Ishikawa (cell line): ENCODE results near the gene JARID2.

Experiments used
- CREB1 ChIP-seq: IDR thresholded peaks from 2 replicates; pipeline ENCODE4 v1.6.1; 2012; ENCODE audit warnings: low read depth
- EP300 ChIP-seq: IDR thresholded peaks from 2 replicates; pipeline ENCODE4 v1.6.1; 2012; ENCODE audit warnings: borderline replicate concordance
- FOXM1 ChIP-seq: IDR thresholded peaks from 2 replicates; pipeline ENCODE4 v1.6.1; 2012; ENCODE audit warnings: low read depth, borderline replicate concordance
- NFIC ChIP-seq: IDR thresholded peaks from 2 replicates; pipeline ENCODE4 v1.6.1; 2012
- RAD21 ChIP-seq: IDR thresholded peaks from 2 replicates; pipeline ENCODE4 v1.6.1; 2012; ENCODE audit warnings: low read depth
- TCF12 ChIP-seq: IDR thresholded peaks from 2 replicates; pipeline ENCODE4 v1.6.1; 2012; ENCODE audit warnings: low read depth
- TF ChIP-seq, protein P1 (sequence below): IDR thresholded peaks from 2 replicates; pipeline ENCODE4 v1.6.1; 2012; ENCODE audit warnings: low read depth, mild to moderate bottlenecking
- TF ChIP-seq, protein P2 (sequence below): IDR thresholded peaks from 2 replicates; pipeline ENCODE4 v1.6.1; 2012

GRCh38 chr6:15357782-15358181 is 111.9 kb downstream of the JARID2 start:
- no peak for TF ChIP-seq NFIC
- no peak for TF ChIP-seq CREB1
- TF ChIP-seq TCF12, result no peak
- TF ChIP-seq RAD21, result no peak
- TF ChIP-seq EP300, result no peak
- TF ChIP-seq, protein P1, sequence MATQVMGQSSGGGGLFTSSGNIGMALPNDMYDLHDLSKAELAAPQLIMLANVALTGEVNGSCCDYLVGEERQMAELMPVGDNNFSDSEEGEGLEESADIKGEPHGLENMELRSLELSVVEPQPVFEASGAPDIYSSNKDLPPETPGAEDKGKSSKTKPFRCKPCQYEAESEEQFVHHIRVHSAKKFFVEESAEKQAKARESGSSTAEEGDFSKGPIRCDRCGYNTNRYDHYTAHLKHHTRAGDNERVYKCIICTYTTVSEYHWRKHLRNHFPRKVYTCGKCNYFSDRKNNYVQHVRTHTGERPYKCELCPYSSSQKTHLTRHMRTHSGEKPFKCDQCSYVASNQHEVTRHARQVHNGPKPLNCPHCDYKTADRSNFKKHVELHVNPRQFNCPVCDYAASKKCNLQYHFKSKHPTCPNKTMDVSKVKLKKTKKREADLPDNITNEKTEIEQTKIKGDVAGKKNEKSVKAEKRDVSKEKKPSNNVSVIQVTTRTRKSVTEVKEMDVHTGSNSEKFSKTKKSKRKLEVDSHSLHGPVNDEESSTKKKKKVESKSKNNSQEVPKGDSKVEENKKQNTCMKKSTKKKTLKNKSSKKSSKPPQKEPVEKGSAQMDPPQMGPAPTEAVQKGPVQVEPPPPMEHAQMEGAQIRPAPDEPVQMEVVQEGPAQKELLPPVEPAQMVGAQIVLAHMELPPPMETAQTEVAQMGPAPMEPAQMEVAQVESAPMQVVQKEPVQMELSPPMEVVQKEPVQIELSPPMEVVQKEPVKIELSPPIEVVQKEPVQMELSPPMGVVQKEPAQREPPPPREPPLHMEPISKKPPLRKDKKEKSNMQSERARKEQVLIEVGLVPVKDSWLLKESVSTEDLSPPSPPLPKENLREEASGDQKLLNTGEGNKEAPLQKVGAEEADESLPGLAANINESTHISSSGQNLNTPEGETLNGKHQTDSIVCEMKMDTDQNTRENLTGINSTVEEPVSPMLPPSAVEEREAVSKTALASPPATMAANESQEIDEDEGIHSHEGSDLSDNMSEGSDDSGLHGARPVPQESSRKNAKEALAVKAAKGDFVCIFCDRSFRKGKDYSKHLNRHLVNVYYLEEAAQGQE, result no peak
- TF ChIP-seq, protein P2, sequence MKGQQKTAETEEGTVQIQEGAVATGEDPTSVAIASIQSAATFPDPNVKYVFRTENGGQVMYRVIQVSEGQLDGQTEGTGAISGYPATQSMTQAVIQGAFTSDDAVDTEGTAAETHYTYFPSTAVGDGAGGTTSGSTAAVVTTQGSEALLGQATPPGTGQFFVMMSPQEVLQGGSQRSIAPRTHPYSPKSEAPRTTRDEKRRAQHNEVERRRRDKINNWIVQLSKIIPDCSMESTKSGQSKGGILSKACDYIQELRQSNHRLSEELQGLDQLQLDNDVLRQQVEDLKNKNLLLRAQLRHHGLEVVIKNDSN, result no peak
- no peak for TF ChIP-seq FOXM1
